Activated B cell treated with CpG ODN at 0.5 μM for 24 hours (primary cell): ENCODE measurements around the gene UBE3D. TPM values are rescaled to one million over a fixed set of nuclear protein-coding genes. Genes with fewer than 3 reads are reported as not detected.

Source experiments
- ATAC-seq: fragments of 200-7000 bp; cut with Tn5 transposase; one replicate; pipeline ENCODE4 v1.10.0; 2021; ENCODE audit warnings: low read depth, mild to moderate bottlenecking, moderate library complexity
- CTCF ChIA-PET: fragments of 350-600 bp; sonication (Branson Sonifier 250); formaldehyde crosslinking; loops from one replicate; lab custom pipeline; 2021; ENCODE audit warnings: antibody characterized with exemption; lab: Charles Lee
- POLR2A ChIA-PET: fragments of 350-600 bp; sonication (Branson Sonifier 250); formaldehyde crosslinking; loops from one replicate; lab custom pipeline; 2021; ENCODE audit warnings: antibody characterized with exemption; lab: Charles Lee
- DNase-seq: peaks from one replicate; pipeline ENCODE4 v3.0.0; 2022
- H3K27ac Mint-ChIP-seq: one replicate; pipeline ENCODE4 v1.8.0; 2020; ENCODE audit warnings: mixed read lengths
- H3K27me3 Mint-ChIP-seq: one replicate; pipeline ENCODE4 v1.8.0; 2021; ENCODE audit warnings: mixed read lengths
- H3K36me3 Mint-ChIP-seq: one replicate; pipeline ENCODE4 v1.8.0; 2021; ENCODE audit warnings: low read depth, mixed read lengths
- H3K4me1 Mint-ChIP-seq: one replicate; pipeline ENCODE4 v1.8.0; 2021; ENCODE audit warnings: mixed read lengths
- H3K4me3 Mint-ChIP-seq: one replicate; pipeline ENCODE4 v1.8.0; 2020; ENCODE audit warnings: mild to moderate bottlenecking, mixed read lengths
- H3K9me3 Mint-ChIP-seq: one replicate; pipeline ENCODE4 v1.8.0; 2020; ENCODE audit warnings: mixed read lengths
- intact Hi-C: fragments of 100-400 bp; cut with micrococcal nuclease; formaldehyde crosslinking; loops from one replicate; pipeline ENCODE4 v1.15.1; 2024
- total RNA-seq: library from RNA; stranded (reverse); gene quantifications from 2 replicates; pipeline ENCODE4 v1.2.3, GENCODE V29; 2022
- TF ChIP-seq, protein P1 (sequence below): fragments of 200-600 bp; IDR thresholded peaks from one replicate; pipeline ENCODE4 v1.8.0; 2022; ENCODE audit warnings: antibody characterized with exemption, mild to moderate bottlenecking

Gene UBE3D
- total RNA-seq, 1 donor from 2014 or later = 9.3 TPM

DNA sequence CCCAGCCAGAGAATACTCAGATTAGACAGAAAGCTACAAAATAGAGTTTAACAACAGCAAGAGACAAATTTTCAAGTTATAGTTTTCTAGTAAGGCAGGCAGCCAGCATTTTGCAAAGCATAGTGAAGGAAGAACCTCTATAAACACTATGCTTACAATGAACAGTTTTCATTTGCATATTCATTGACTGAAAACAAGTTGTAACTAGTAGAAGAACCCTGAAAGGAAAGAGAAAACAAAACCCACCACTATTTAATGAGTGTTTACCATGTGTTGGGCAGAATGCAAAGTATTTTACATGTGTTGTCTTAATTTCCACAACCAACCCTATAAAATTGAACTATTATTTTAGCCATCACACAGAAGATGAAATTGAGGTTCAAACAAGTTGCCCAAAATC is 196.1 kb downstream of the UBE3D start:
- H3K27ac Mint-ChIP-seq = no peak overlapping the region
- DNase-seq (no peak), ATAC-seq (no peak)
- no peaks in the 10 kb centered on the region for H3K4me1 Mint-ChIP-seq
- no peaks in the 10 kb centered on the region for H3K27me3 Mint-ChIP-seq
- no peaks in the 10 kb centered on the region for H3K9me3 Mint-ChIP-seq
- no peaks in the 10 kb centered on the region for H3K36me3 Mint-ChIP-seq
- TF ChIP-seq, protein P1, sequence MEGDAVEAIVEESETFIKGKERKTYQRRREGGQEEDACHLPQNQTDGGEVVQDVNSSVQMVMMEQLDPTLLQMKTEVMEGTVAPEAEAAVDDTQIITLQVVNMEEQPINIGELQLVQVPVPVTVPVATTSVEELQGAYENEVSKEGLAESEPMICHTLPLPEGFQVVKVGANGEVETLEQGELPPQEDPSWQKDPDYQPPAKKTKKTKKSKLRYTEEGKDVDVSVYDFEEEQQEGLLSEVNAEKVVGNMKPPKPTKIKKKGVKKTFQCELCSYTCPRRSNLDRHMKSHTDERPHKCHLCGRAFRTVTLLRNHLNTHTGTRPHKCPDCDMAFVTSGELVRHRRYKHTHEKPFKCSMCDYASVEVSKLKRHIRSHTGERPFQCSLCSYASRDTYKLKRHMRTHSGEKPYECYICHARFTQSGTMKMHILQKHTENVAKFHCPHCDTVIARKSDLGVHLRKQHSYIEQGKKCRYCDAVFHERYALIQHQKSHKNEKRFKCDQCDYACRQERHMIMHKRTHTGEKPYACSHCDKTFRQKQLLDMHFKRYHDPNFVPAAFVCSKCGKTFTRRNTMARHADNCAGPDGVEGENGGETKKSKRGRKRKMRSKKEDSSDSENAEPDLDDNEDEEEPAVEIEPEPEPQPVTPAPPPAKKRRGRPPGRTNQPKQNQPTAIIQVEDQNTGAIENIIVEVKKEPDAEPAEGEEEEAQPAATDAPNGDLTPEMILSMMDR = no peak
- intact Hi-C loops = no loop called here
- CTCF ChIA-PET = no interaction called here
- H3K4me3 Mint-ChIP-seq = no peak overlapping the region
- POLR2A ChIA-PET = no interaction called here

DNA sequence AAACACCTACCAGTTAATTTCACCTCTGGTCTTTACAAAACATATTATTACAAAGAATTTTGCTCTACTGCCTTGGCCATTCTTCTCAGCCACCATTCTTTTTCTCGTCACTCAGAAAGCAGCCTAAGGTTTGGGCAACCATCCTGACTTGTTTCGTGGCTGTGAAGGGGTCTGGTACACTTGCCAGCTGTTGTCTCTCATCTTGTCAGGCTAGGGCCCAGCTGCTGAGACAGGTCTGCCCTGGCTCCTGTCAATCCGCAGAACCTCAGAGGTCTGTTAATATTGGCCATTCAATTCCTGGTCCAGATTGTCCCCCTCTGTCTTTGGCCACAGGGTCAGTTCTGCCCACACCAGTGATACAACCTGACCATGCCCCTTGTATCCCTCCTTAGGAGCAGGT is 197.7 kb downstream of the UBE3D start:
- intact Hi-C loops = no loop called here
- no peaks in the 10 kb centered on the region for H3K4me1 Mint-ChIP-seq
- H3K9me3 Mint-ChIP-seq = peaks cover 2% of the 10 kb centered on the region
- ChIA-PET CTCF (no interaction called here), POLR2A (no interaction called here)
- no peak overlapping the region for H3K4me3 Mint-ChIP-seq
- no peaks in the 10 kb centered on the region for H3K36me3 Mint-ChIP-seq
- DNase-seq = no peak
- TF ChIP-seq, protein P1 = no peak
- ATAC-seq = no peak
- no peaks in the 10 kb centered on the region for H3K27me3 Mint-ChIP-seq
- no peak overlapping the region for H3K27ac Mint-ChIP-seq

DNA sequence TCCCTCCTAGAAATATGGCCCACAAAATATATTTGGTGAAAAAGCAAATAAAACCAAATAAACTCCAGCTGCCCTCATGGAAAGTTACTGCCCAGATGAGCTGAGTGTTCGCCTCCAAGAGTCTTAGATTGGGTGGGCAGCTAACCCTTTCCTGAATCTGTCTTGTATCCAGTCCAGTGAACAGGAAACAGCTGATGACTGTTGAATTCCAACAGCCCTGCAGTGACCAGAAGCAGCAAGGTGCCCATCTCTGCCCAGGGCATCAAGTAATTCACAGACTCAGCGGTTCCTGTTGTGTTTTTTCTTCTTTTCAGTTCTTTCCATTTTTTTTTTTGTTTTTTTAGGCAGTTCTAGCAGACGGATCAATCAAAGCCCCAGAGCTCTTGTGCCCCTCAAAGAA is 199.2 kb downstream of the UBE3D start:
- CTCF ChIA-PET = no interaction called here
- H3K27ac Mint-ChIP-seq = no peak overlapping the region
- POLR2A ChIA-PET = no interaction called here
- no peaks in the 10 kb centered on the region for H3K36me3 Mint-ChIP-seq
- no peaks in the 10 kb centered on the region for H3K27me3 Mint-ChIP-seq
- no peak for ATAC-seq
- H3K4me1 Mint-ChIP-seq = no peaks in the 10 kb centered on the region
- DNase-seq = no peak
- no peak overlapping the region for H3K4me3 Mint-ChIP-seq
- TF ChIP-seq, protein P1 = no peak
- H3K9me3 Mint-ChIP-seq = peaks cover 2% of the 10 kb centered on the region
- intact Hi-C loops = no loop called here

DNA sequence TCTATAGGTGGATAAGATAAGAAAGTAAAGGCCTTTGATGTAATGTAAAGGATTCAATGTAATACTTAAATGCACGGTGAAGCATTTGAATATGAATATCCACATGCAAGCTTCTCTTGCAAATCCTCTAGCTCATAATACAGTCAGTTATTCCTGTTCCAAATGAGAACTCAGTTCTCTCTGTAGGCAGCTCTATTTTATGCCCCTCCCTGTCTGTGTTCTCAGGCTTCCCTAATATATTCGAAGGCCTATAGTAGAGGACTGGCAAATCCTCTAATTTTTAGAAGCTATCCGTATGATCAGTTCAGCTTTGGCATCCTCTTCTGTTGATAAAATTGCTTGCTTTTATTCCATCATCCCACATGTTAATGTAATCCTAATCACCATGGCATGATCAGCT is 200.2 kb downstream of the UBE3D start:
- ATAC-seq (no peak), DNase-seq (no peak)
- intact Hi-C loops = no loop called here
- POLR2A ChIA-PET = no interaction called here
- H3K9me3 Mint-ChIP-seq = peaks cover 2% of the 10 kb centered on the region
- CTCF ChIA-PET = no interaction called here
- H3K27me3 Mint-ChIP-seq = no peaks in the 10 kb centered on the region
- no peak overlapping the region for H3K27ac Mint-ChIP-seq
- TF ChIP-seq, protein P1 = no peak
- H3K4me3 Mint-ChIP-seq = no peak overlapping the region
- H3K36me3 Mint-ChIP-seq = no peaks in the 10 kb centered on the region
- H3K4me1 Mint-ChIP-seq = no peaks in the 10 kb centered on the region

DNA sequence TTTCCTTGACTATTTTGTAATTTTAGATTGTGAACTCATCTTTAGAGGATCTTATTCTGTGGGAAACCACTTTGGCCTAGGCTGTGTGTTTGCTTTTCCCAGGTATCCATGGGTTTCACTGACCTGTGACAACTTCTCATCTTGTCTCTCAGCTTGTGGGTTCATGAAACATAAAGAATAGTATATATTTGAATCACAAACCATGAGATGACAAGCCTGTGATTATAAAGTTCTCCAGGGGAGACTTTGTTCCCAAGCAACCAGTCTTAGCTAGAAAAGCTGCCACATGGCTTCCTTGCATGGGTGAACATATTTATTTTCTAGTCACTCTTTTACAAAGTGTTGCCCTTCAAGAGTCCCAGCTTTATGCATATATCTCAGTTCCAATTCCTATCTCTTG is 201.9 kb downstream of the UBE3D start:
- H3K27ac Mint-ChIP-seq = no peak overlapping the region
- DNase-seq = no peak
- POLR2A ChIA-PET = no interaction called here
- TF ChIP-seq, protein P1 = no peak
- intact Hi-C loops = no loop called here
- H3K36me3 Mint-ChIP-seq = no peaks in the 10 kb centered on the region
- CTCF ChIA-PET = no interaction called here
- no peak for ATAC-seq
- peaks cover 2% of the 10 kb centered on the region for H3K9me3 Mint-ChIP-seq
- H3K4me3 Mint-ChIP-seq = no peak overlapping the region
- H3K4me1 Mint-ChIP-seq = no peaks in the 10 kb centered on the region
- no peaks in the 10 kb centered on the region for H3K27me3 Mint-ChIP-seq
